H9 (cell line): ENCODE measurements around the gene ARPC1B. TPM values are rescaled to one million over a fixed set of nuclear protein-coding genes. Genes with fewer than 3 reads are reported as not detected.

Experiments used
- DNase-seq: peaks from one replicate; pipeline ENCODE4 v3.0.0-alpha.2; 2017
- H2AFZ ChIP-seq: one replicate; pipeline ENCODE4 v1.6.1; 2013; ENCODE audit warnings: mild to moderate bottlenecking, low read length, control low read depth, moderate library complexity
- H2AK5ac ChIP-seq: 2 replicates; pipeline ENCODE4 v1.6.1; 2013; ENCODE audit warnings: low read length, control low read depth, mixed read lengths; ENCODE audit not compliant: insufficient read length
- H2BK120ac ChIP-seq: one replicate; pipeline ENCODE4 v1.6.1; 2013; ENCODE audit warnings: low read depth, mild to moderate bottlenecking, low read length, control low read depth, inconsistent platforms; ENCODE audit not compliant: poor library complexity, severe bottlenecking
- H2BK12ac ChIP-seq: 2 replicates; pipeline ENCODE4 v1.6.1; 2013; ENCODE audit warnings: low read length, control low read depth, mixed read lengths, low read depth; ENCODE audit not compliant: insufficient read length
- H2BK15ac ChIP-seq: 2 replicates; pipeline ENCODE4 v1.6.1; 2013; ENCODE audit warnings: low read depth, low read length, control low read depth
- H2BK20ac ChIP-seq: one replicate; pipeline ENCODE4 v1.6.1; 2013; ENCODE audit warnings: low read depth, mild to moderate bottlenecking, low read length, control low read depth, inconsistent platforms; ENCODE audit not compliant: poor library complexity, severe bottlenecking
- H2BK5ac ChIP-seq: 2 replicates; pipeline ENCODE4 v1.6.1; 2013; ENCODE audit warnings: low read length, control low read depth, mixed read lengths; ENCODE audit not compliant: insufficient read length
- H3K14ac ChIP-seq: 2 replicates; pipeline ENCODE4 v1.6.1; 2013; ENCODE audit warnings: low read length, control low read depth; ENCODE audit not compliant: insufficient read depth
- H3K18ac ChIP-seq: 2 replicates; pipeline ENCODE4 v1.6.1; 2013; ENCODE audit warnings: low read depth, mild to moderate bottlenecking, mixed read lengths, low read length, control low read depth; ENCODE audit not compliant: insufficient read length
- H3K23ac ChIP-seq: 2 replicates; pipeline ENCODE4 v1.6.1; 2013; ENCODE audit warnings: low read length, control low read depth, mixed read lengths, low read depth; ENCODE audit not compliant: insufficient read length
- H3K23me2 ChIP-seq: 2 replicates; pipeline ENCODE4 v1.6.1; 2013; ENCODE audit warnings: low read depth, mild to moderate bottlenecking, mixed read lengths, low read length, control low read depth; ENCODE audit not compliant: insufficient read length, poor library complexity, severe bottlenecking
- H3K27ac ChIP-seq: 2 replicates; pipeline ENCODE4 v1.5.1; 2013; ENCODE audit warnings: low read length, control low read depth, mixed read lengths, low read depth; ENCODE audit not compliant: insufficient read length
- H3K27me3 ChIP-seq: 2 replicates; pipeline ENCODE4 v1.6.1; 2013; ENCODE audit warnings: low read length, control low read depth, inconsistent platforms; ENCODE audit not compliant: insufficient read depth
- H3K4ac ChIP-seq: 2 replicates; pipeline ENCODE4 v1.6.1; 2013; ENCODE audit warnings: low read depth, mild to moderate bottlenecking, control low read depth, inconsistent platforms, low read length, moderate library complexity
- H3K4me1 ChIP-seq: 2 replicates; pipeline ENCODE4 v1.6.1; 2013; ENCODE audit warnings: low read length, control low read depth, inconsistent platforms; ENCODE audit not compliant: insufficient read depth
- H3K4me2 ChIP-seq: 2 replicates; pipeline ENCODE4 v1.6.1; 2013; ENCODE audit warnings: low read length, control low read depth, mixed read lengths; ENCODE audit not compliant: insufficient read length, insufficient read depth
- H3K56ac ChIP-seq: 2 replicates; pipeline ENCODE4 v1.6.1; 2013; ENCODE audit warnings: low read depth, mild to moderate bottlenecking, mixed read lengths, low read length, control low read depth; ENCODE audit not compliant: insufficient read length
- H3K79me1 ChIP-seq: 2 replicates; pipeline ENCODE4 v1.6.1; 2013; ENCODE audit warnings: low read depth, mild to moderate bottlenecking, moderate library complexity, low read length, control low read depth, inconsistent platforms; ENCODE audit not compliant: insufficient read depth, poor library complexity, severe bottlenecking
- H3K79me2 ChIP-seq: 2 replicates; pipeline ENCODE4 v1.6.1; 2013; ENCODE audit warnings: low read length, control low read depth, inconsistent platforms; ENCODE audit not compliant: insufficient read depth
- H3K9ac ChIP-seq: 2 replicates; pipeline ENCODE4 v1.6.1; 2013; ENCODE audit warnings: low read length, control low read depth, mixed read lengths; ENCODE audit not compliant: insufficient read length; ENCODE audit errors: extremely low read depth
- H3K9me3 ChIP-seq: one replicate; pipeline ENCODE4 v1.6.1; 2013; ENCODE audit warnings: low read depth, low read length, inconsistent platforms; ENCODE audit not compliant: control insufficient read depth
- H3T11ph ChIP-seq: one replicate; pipeline ENCODE4 v1.6.1; 2013; ENCODE audit warnings: mild to moderate bottlenecking, low read length, control low read depth, inconsistent platforms
- H4K20me1 ChIP-seq: one replicate; pipeline ENCODE4 v1.6.1; 2013; ENCODE audit not compliant: control insufficient read depth, insufficient read length, insufficient read depth
- H4K5ac ChIP-seq: 2 replicates; pipeline ENCODE4 v1.6.1; 2013; ENCODE audit warnings: low read depth, mild to moderate bottlenecking, mixed read lengths, low read length, control low read depth; ENCODE audit not compliant: insufficient read length
- H4K8ac ChIP-seq: replicated peaks from 2 replicates; pipeline ENCODE4 v1.6.1; 2013; ENCODE audit warnings: low read length, control low read depth, mixed read lengths, low read depth; ENCODE audit not compliant: insufficient read length
- H4K91ac ChIP-seq: 2 replicates; pipeline ENCODE4 v1.6.1; 2013; ENCODE audit warnings: low read depth, mild to moderate bottlenecking, moderate library complexity, mixed read lengths, low read length, control low read depth; ENCODE audit not compliant: insufficient read length
- H3K27ac Mint-ChIP-seq, 3 experiments: 2 replicates in 2 of 3; 3 replicates in 1 of 3; pipeline ENCODE4 v1.8.0; 2020 to 2021; ENCODE audit warnings: mixed read lengths in 3 of 3, mild to moderate bottlenecking in 1 of 3, moderate library complexity in 1 of 3
- H3K27me3 Mint-ChIP-seq: 2 replicates; pipeline ENCODE4 v1.8.0; 2021; ENCODE audit warnings: low read depth, mild to moderate bottlenecking, moderate library complexity, mixed read lengths
- H3K36me3 Mint-ChIP-seq, 3 experiments: 2 replicates in 2 of 3; 3 replicates in 1 of 3; pipeline ENCODE4 v1.8.0; 2020 to 2021; ENCODE audit warnings: low read depth in 3 of 3, mixed read lengths in 3 of 3; ENCODE audit not compliant: insufficient read depth in 1 of 3
- H3K4me1 Mint-ChIP-seq, 2 experiments: 2 replicates each; pipeline ENCODE4 v1.8.0; 2020; ENCODE audit warnings: mixed read lengths in 2 of 2
- H3K4me3 Mint-ChIP-seq, 2 experiments: 2 replicates in 1 of 2; 3 replicates in 1 of 2; pipeline ENCODE4 v1.8.0; 2020 to 2021; ENCODE audit warnings: mild to moderate bottlenecking in 2 of 2, mixed read lengths in 2 of 2, moderate library complexity in 1 of 2
- H3K9me3 Mint-ChIP-seq, 2 experiments: 2 replicates in 1 of 2; 3 replicates in 1 of 2; pipeline ENCODE4 v1.8.0; 2020; ENCODE audit warnings: mild to moderate bottlenecking in 2 of 2, mixed read lengths in 2 of 2, moderate library complexity in 1 of 2
- WGBS: extraction: QIAGEN DNeasy Blood & Tissue Kit; methylation state at CpG from one replicate; pipeline ENCODE4 v1.1.7; 2013; ENCODE audit warnings: missing lambda C conversion rate, low lambda C conversion rate, mixed read lengths; ENCODE audit not compliant: insufficient read length; ENCODE audit errors: extremely low coverage; 5-methylcytosine and 5-hydroxymethylcytosine counted together
- total RNA-seq: library from RNA; stranded (reverse); gene quantifications from 2 replicates; pipeline ENCODE4 v1.2.1, GENCODE V29; 2021
- TF ChIP-seq, protein P1 (sequence below): fragments of 200-600 bp; sonication (generic); conservative IDR thresholded peaks from 3 replicates; pipeline ENCODE4 v1.8.0; 2021; ENCODE audit warnings: antibody characterized with exemption, mild to moderate bottlenecking

The ARPC1B gene
- total RNA-seq, 1 experiment from 2014 or later, result 56.3 TPM

GRCh38 chr7:99396418-99397296, 22.1 kb downstream of the ARPC1B start:
- H3K14ac ChIP-seq, result no peak overlapping the region
- H3K36me3 Mint-ChIP-seq, result peaks cover 38 to 82% (median 63%) of the 10 kb centered on the region in 3 experiments
- no peaks in the 10 kb centered on the region for H4K20me1 ChIP-seq
- no peak overlapping the region for H4K5ac ChIP-seq
- H3K23me2 ChIP-seq, result peaks cover 11% of the 10 kb centered on the region
- H4K8ac ChIP-seq, result no peak overlapping the region
- peaks cover 13 to 14% of the 10 kb centered on the region in 2 experiments for H3K4me1 Mint-ChIP-seq
- H2BK12ac ChIP-seq, result no peak overlapping the region
- H3T11ph ChIP-seq, result no peak overlapping the region
- no peaks in the 10 kb centered on the region for H3K79me2 ChIP-seq
- no peak overlapping the region for H3K9ac ChIP-seq
- H3K9me3 ChIP-seq, result no peaks in the 10 kb centered on the region
- H3K4me3 Mint-ChIP-seq, result no peak overlapping the region
- H3K18ac ChIP-seq, result no peak overlapping the region
- DNase-seq, result no peak
- no peak overlapping the region for H2BK120ac ChIP-seq
- H3K56ac ChIP-seq, result no peak overlapping the region
- H3K4ac ChIP-seq, result no peak overlapping the region
- H3K23ac ChIP-seq, result no peak overlapping the region
- no CpG with 5 or more reads among the region's 21 CpGs for WGBS
- no peak overlapping the region for H2BK20ac ChIP-seq
- peaks cover 2% of the 10 kb centered on the region; the same call in 1 of the 2 replicates for H3K4me1 ChIP-seq
- TF ChIP-seq, protein P1, sequence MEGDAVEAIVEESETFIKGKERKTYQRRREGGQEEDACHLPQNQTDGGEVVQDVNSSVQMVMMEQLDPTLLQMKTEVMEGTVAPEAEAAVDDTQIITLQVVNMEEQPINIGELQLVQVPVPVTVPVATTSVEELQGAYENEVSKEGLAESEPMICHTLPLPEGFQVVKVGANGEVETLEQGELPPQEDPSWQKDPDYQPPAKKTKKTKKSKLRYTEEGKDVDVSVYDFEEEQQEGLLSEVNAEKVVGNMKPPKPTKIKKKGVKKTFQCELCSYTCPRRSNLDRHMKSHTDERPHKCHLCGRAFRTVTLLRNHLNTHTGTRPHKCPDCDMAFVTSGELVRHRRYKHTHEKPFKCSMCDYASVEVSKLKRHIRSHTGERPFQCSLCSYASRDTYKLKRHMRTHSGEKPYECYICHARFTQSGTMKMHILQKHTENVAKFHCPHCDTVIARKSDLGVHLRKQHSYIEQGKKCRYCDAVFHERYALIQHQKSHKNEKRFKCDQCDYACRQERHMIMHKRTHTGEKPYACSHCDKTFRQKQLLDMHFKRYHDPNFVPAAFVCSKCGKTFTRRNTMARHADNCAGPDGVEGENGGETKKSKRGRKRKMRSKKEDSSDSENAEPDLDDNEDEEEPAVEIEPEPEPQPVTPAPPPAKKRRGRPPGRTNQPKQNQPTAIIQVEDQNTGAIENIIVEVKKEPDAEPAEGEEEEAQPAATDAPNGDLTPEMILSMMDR, result no peak
- H3K79me1 ChIP-seq, result no peaks in the 10 kb centered on the region
- H3K27me3 Mint-ChIP-seq, result peaks cover 1% of the 10 kb centered on the region; the same call in 1 of the 2 replicates
- no peak overlapping the region for H2BK5ac ChIP-seq
- H3K27ac Mint-ChIP-seq, result peak overlapping the region in 2 of 3 experiments; percentile 40 to 77; a peak in 2 of 7 replicates
- no peak overlapping the region for H3K27ac ChIP-seq
- no peak overlapping the region for H4K91ac ChIP-seq
- H3K9me3 Mint-ChIP-seq, result no peaks in the 10 kb centered on the region
- H3K27me3 ChIP-seq, result no peaks in the 10 kb centered on the region
- H2AFZ ChIP-seq, result no peak overlapping the region
- no peak overlapping the region for H2BK15ac ChIP-seq
- no peak overlapping the region for H2AK5ac ChIP-seq
- H3K4me2 ChIP-seq, result no peak overlapping the region
